NCI-H82 treated with DMSO at 0.1 percent for 48 hours (cell line): ENCODE data around the gene ZNF783.
"Not testable (repeated sequence)": the region's sequence is repeated elsewhere in the genome, so short reads cannot be mapped to it uniquely, and the experiment has no call there.

ENCODE experiments used
- DNase-seq: peaks from one replicate; lab custom pipeline; 2025; ENCODE audit not compliant: unreplicated experiment; lab: John Stamatoyannopoulos, UW

ZNF783 gene

DNA sequence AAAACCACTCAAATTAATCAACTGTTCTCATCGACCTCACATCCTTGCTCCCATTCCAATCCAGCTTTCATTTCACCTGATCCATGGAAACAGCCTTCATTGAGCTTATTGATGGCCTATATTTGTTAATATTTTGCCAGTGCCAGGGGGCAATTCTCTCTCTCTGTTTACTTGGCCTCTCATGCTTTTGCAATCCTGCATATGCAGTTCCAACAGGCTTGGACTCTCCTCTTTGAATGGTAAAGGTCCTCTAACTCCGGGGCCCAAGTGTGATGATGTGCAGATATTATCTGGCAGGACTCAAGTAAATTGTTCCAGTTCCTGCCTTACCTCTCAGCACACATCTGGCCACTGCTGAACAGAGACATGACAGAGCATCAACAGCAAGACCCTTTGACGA lies 67.3 kb downstream of the ZNF783 start:
- no peak for DNase-seq

DNA sequence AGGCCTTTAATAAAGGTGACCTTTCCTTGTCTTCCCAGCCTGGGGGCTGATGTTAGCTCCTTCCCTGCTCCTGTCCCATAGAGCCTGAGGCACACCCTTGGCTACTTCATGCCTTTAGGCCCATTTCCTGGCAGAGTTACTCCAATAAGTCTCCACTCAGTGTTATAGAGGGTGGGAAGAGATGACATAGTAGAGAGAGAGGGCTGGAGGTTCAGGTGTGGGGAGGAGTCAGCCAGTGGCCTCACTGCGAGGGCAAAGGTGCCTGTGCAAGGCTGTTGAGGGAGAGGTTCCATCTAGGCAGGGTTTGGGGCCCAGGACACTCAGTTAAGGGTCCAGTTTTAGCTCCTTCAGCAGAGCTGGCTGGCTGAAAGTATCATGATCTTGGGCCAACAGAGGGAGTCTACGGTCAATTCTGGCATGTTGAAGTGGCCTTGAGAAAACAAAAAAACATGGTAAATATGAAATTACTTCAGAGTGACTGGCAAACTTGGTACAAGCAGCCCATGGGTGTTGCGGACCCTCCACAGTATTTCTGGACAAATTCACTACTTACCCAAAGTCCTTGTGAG lies 67.9 kb downstream of the ZNF783 start:
- DNase-seq, result no peak

DNA sequence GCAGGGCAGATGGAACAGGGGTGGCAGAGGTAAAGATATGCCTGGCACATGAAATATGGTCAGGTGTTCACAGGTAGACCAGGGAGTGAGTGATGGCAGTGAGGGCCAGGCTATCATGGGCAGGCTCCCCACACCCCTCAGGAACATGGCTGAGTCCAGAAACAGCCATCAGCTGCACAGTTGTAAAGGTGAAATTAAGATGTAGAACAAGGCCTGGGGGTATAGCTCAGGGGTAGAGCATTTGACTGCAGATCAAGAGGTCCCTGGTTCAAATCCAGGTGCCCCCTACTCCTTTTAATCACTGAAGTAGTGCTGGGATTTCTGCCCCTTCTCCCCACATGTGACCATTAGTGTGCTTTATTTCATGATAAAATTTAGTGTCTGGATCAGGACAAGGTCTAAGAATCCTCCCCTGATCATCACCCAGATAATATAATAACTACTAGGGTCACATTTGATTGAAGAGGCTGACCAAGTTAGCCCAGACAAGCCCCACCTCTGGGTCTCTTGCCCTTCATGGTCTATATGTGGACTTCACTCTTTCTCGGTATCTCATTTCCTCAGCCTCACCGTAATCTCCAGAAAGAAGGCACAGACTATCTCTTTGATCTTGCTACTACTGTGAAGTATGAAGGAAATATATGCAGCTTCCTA lies 69.0 kb downstream of the ZNF783 start:
- DNase-seq, result no peak

DNA sequence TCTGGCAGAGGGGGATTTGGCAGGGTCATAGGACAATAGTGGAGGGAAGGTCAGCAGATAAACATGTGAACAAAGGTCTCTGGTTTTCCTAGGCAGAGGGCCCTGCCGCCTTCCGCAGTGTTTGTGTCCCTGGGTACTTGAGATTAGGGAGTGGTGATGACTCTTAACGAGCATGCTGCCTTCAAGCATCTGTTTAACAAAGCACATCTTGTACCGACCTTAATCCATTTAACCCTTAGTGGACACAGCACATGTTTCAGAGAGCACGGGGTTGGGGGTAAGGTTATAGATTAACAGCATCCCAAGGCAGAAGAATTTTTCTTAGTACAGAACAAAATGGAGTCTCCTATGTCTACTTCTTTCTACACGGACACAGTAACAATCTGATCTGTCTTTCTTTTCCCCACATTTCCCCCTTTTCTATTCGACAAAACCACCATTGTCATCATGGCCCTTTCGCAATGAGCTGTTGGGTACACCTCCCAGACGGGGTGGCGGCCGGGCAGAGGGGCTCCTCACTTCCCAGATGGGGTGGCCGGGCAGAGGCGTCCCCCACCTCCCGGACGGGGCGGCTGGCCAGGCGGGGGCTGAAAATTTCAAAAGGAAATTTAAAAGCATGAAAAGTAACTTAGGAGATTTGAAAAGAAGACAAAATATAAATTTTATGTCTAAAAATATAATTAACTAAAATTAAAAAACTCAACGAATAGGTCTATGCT lies 70.8 kb downstream of the ZNF783 start:
- DNase-seq, result not testable (repeated sequence)

DNA sequence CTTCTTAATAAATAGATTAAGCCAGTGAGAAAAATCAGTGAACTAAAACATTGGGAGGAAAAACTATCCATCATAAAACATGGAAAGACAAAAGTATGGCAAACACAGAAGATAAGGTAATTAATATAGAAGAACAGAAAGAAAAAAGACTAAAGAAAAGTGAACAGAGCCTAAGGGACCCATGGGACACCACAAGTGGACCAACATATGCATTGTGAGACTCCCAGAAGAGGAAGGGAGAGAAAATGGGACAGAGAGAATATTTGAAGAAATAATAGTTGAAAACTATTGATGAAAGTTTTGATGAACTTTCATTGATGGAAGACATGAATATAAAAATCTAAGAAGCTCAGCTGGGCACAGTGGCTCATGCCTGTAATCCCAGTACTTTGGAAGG lies 71.3 kb downstream of the ZNF783 start:
- no peak for DNase-seq

DNA sequence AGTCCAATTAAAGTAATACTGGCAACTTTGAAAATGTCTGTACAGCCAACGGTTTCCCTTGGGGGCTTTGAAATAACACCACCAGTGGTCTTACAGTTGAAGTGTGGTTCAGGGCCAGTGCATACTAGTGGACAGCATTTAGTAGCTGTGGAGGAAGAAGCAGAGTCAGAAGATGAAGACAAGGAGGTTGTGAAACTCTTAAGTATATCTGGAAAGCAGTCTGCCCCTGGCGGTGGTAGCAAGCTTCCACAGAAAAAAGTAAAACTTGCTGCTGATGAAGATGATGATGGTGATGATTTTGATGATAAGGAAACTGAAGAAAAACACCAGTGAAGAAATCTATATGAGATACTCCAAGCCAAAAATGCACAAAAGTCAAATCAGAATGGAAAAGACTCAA lies 72.2 kb downstream of the ZNF783 start:
- DNase-seq, result no peak
